Heart left ventricle (tissue), 16 donors: Measurements from ENCODE around the gene RAG1. TPM values are rescaled to one million over a fixed set of nuclear protein-coding genes. Genes with fewer than 3 reads are reported as not detected.

Experiments used
- ATAC-seq, 4 donors: fragments of 200-7000 bp; cut with Tn5 transposase; one replicate each; pipeline ENCODE4 v1.9.1; 2020 to 2022; ENCODE audit warnings: moderate library complexity in 4 of 4, mild to moderate bottlenecking in 3 of 4, moderate number of reproducible peaks in 1 of 4
- DNase-seq, 5 donors: peaks; one replicate each; pipeline ENCODE4 v3.0.0-alpha.2; 2020
- H3K27ac ChIP-seq, 12 donors: fragments of 200-600 bp; sonication (generic) in 4 of 12; one replicate each; pipeline versions ENCODE4 v1.5.0 to v1.8.0; 2016 to 2022; ENCODE audit warnings: mild to moderate bottlenecking in 2 of 12
- H3K27me3 ChIP-seq, 9 donors: fragments of 200-600 bp; sonication (generic) in 2 of 9; one replicate each; pipeline versions ENCODE4 v1.5.1 to v1.8.0; 2016 to 2022; ENCODE audit warnings: mild to moderate bottlenecking in 3 of 9
- H3K36me3 ChIP-seq, 9 donors: fragments of 200-600 bp; sonication (generic) in 2 of 9; one replicate each; pipeline versions ENCODE4 v1.5.0 to v1.8.0; 2018 to 2022; ENCODE audit warnings: mild to moderate bottlenecking in 2 of 9
- H3K4me1 ChIP-seq, 12 donors: fragments of 200-600 bp; sonication (generic) in 4 of 12; one replicate each; pipeline versions ENCODE4 v1.5.0 to v1.8.0; 2016 to 2022; ENCODE audit warnings: mild to moderate bottlenecking in 3 of 12
- H3K4me3 ChIP-seq, 12 donors: fragments of 200-600 bp; sonication (generic) in 4 of 12; one replicate each; pipeline versions ENCODE4 v1.5.0 to v1.8.0; 2017 to 2022; ENCODE audit warnings: mild to moderate bottlenecking in 9 of 12, moderate library complexity in 4 of 12
- H3K9me3 ChIP-seq, 12 donors: fragments of 200-600 bp; sonication (generic) in 4 of 12; one replicate each; pipeline versions ENCODE4 v1.5.0 to v1.8.0; 2016 to 2022; ENCODE audit warnings: mild to moderate bottlenecking in 1 of 12
- POLR2A ChIP-seq, 2 donors: fragments of 450-650 bp; IDR thresholded peaks; one replicate each; pipeline ENCODE4 v1.6.1; 2017; ENCODE audit warnings: antibody characterized with exemption in 2 of 2, mild to moderate bottlenecking in 2 of 2, moderate library complexity in 2 of 2
- WGBS, 4 donors: extraction: QIAGEN DNeasy Blood & Tissue Kit in 2 of 4; methylation state at CpG; one replicate each; pipeline versions ENCODE4 v1.1.5 to v1.1.7; 2013 to 2018; 5-methylcytosine and 5-hydroxymethylcytosine counted together
- intact Hi-C, 10 donors: fragments of 100-400 bp; cut with DNase I; formaldehyde crosslinking; loops; one replicate each; pipeline versions ENCODE4 v1.11.1 to v1.14.2; 2022
- long read RNA-seq, 3 donors: library from polyadenylated mRNA; unstranded; transcript quantifications; one replicate each; pipeline ENCODE4 v2.0.0, GENCODE V29; 2020 to 2021
- polyA plus RNA-seq, 2 donors: library from polyadenylated mRNA; stranded (reverse); fragments of 200-250 nt; gene quantifications; one replicate each; pipeline ENCODE4 v1.2.3, GENCODE V29; 2013
- total RNA-seq, 9 donors: library from RNA; depleted of rRNA in 2 of 9; stranded (reverse); fragments of >200 nt in 2 of 9; fragmentation: NEBNext Ultra II Directional in 3 of 9; extraction: Animal tissue kit (Norgen Biotek cat#: 25700) in 3 of 9; gene quantifications; one replicate each; pipeline versions ENCODE4 v1.1.0 to v1.2.4, GENCODE V29; 2016 to 2023
- TF ChIP-seq, protein P1 (sequence below), 12 donors: fragments of 200-600 bp; sonication (generic) in 4 of 12; IDR thresholded peaks; one replicate each; pipeline versions ENCODE4 v1.5.0 to v1.8.0; 2018 to 2022; ENCODE audit warnings: antibody characterized with exemption in 12 of 12, mild to moderate bottlenecking in 5 of 12
- donor health status: ischemic (EF 13 %, LVEDD 7.1; RV severe dilation, severe dysfunction).
- donor health status: healthy with polysubstance abuse.
- donor health status: DM: no; HTN: yes; CAD: no.
- donor health status: DM: no; HTN: no; CAD: no.
- donor health status: ischemic (EF 25% LVEDD 6.9; RV normal size, moderate dysfunction).
- donor health status: ischemic (EF 25% LVEDD 5.7; RV mildly dilated, moderate dysfunction).
- donor health status: healthy.
- donor health status: DM: yes; HTN: yes; CAD: no.
- donor health status: ischemic (EF 35%, LVEDD 5.7; RV mildly dilated, moderate dysfunction).
- donor health status: nonischemic (EF 11% LVEDD 7.7; RV severe dilation, severe dysfunction).
- donor health status: DM: yes; HTN: yes; CAD: no.
- donor health status: PGD.
- donor health status: ischemic (EF 29% LVEDD 5.4; RV normal size, mild dysfunction).
- donor health status: nonischemic (EF 23%, LVEDD 6.1; RV moderate dilation, normal function).

Gene RAG1
- total RNA-seq (1 to 10 TPM in 7 of 9 donors, under 1 TPM in 2; 0.44 to 2.6 (median 1.6) TPM), polyA plus RNA-seq (under 1 TPM; 0.51 to 0.80 TPM)
- long read RNA-seq, donor 1, result 0 reads
- long read RNA-seq, donor 2, result 0 reads
- long read RNA-seq, donor 3, result 0 reads

DNA sequence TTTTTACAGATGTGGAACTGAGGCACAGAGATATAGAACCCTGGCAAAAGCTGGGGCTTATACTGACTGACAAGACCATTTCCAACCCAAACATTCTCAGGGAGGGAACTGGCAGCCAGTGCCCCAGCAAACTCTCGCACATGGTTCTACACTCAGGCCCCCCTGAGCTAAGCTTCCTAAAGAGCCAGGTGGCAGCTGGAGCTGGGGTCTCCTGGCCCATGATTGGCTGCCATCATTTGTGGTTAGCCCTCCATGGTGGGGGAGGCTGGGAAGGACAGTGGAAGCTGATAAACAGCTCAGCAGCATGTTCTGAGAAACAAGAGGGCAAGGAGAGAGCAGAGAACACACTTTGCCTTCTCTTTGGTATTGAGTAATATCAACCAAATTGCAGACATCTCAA is at the start of gene RAG1:
RAG1 (plus strand) TSS at position 314 of the 400 bp plus-strand sequence. CDS start 5,298 bp downstream, outside the sequence.
- Histone ChIP-seq H3K9me3 (no peaks in the 10 kb centered on the region), H3K27me3 (peaks cover 0 to 3% (median 0%) of the 10 kb centered on the region in 9 donors), H3K4me1 (peaks cover 0 to 7% (median 0%) of the 10 kb centered on the region in 12 donors), H3K36me3 (no peaks in the 10 kb centered on the region), H3K27ac (no peak within 1 kb of the TSS), H3K4me3 (no peak within 1 kb of the TSS)
- WGBS, 4 donors, result 84 to 100% (median 94%) methylated on average over 1 of the region's 1 CpG
- TF ChIP-seq, protein P1, sequence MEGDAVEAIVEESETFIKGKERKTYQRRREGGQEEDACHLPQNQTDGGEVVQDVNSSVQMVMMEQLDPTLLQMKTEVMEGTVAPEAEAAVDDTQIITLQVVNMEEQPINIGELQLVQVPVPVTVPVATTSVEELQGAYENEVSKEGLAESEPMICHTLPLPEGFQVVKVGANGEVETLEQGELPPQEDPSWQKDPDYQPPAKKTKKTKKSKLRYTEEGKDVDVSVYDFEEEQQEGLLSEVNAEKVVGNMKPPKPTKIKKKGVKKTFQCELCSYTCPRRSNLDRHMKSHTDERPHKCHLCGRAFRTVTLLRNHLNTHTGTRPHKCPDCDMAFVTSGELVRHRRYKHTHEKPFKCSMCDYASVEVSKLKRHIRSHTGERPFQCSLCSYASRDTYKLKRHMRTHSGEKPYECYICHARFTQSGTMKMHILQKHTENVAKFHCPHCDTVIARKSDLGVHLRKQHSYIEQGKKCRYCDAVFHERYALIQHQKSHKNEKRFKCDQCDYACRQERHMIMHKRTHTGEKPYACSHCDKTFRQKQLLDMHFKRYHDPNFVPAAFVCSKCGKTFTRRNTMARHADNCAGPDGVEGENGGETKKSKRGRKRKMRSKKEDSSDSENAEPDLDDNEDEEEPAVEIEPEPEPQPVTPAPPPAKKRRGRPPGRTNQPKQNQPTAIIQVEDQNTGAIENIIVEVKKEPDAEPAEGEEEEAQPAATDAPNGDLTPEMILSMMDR (IDR thresholded peaks at IDR 0.05), result no peak
- intact Hi-C loops, result loop anchor here in 8 of 10 donors (2.0 to 10.0 kb wide), 6 partner anchors 55 to 180 kb away; no protein-coding TSS in a partner anchor
- no peak for DNase-seq
- no peak for ATAC-seq

DNA sequence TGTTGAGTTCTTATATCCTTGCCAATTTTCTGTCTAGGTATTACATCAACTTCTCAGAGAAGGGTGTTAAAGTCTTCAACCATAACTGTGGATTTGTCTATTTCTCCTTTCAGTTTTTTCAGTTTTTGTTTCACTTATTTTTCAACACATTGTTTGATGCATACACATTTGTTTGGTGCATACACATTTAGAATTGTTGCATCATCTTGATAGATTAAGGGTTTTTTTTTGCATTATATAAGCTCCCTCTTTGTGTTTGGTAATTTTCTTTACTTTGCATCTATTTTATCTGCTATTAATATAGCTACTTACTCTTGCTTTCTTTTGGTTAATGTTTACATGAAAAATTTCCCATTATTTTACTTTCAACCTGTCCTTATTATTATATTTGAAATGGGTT is 37.0 kb upstream of the RAG1 start:
- Histone ChIP-seq H3K27ac (no peak overlapping the region), H3K4me1 (peaks cover 0 to 10% (median 3%) of the 10 kb centered on the region in 12 donors), H3K4me3 (no peak overlapping the region), H3K36me3 (no peaks in the 10 kb centered on the region), H3K27me3 (no peaks in the 10 kb centered on the region), H3K9me3 (peaks cover 0 to 12% (median 0%) of the 10 kb centered on the region in 12 donors)
- intact Hi-C loops, result no loop called here
- ATAC-seq, result no peak
- no peak for DNase-seq
- TF ChIP-seq, protein P1 (IDR thresholded peaks at IDR 0.05), result no peak
- no peak for TF ChIP-seq POLR2A (IDR thresholded peaks at IDR 0.05)

DNA sequence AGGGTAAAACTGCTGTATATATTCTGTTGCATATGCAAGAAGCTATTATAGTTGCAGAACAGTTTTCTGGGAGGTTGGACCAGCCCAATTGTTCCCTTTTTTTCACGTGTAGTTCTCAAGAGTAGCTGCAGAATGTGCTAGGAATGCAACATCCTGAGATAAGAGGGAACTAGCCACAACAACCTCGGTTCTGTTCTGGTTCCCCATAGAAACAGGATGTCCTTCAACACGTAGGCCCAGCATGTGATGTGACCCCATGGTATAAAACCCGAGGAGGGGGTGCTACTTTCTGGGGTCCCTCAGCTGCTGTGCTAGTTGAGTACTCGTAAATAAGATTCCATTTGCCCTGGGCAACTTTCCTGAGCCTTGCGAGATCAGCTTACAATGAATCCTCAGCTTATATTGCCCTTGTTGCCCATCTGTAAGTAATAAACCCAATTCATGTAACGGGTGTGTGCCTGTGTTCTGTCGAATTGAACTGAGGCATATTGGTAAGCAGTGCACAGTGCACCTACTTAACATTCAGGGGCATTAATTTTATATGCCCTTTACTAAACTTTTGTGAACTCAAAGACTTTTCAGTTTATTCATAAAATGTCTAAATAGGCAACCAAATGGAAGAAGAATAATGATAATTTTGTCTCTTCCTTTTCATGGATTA is 34.7 kb upstream of the RAG1 start:
- H3K4me3 ChIP-seq, result no peak overlapping the region
- 44 to 51% (median 46%) methylated on average over 8 of the region's 8 CpGs for WGBS, 4 donors
- no peaks in the 10 kb centered on the region for H3K27me3 ChIP-seq
- ATAC-seq (peak in 2 of 4 donors; percentile 27 to 28), DNase-seq (no peak)
- no peaks in the 10 kb centered on the region for H3K9me3 ChIP-seq
- intact Hi-C loops, result no loop called here
- peaks cover 0 to 10% (median 3%) of the 10 kb centered on the region in 12 donors for H3K4me1 ChIP-seq
- no peak for TF ChIP-seq POLR2A (IDR thresholded peaks at IDR 0.05)
- TF ChIP-seq, protein P1 (IDR thresholded peaks at IDR 0.05), result no peak
- peak overlapping the region in 2 of 12 donors; percentile 4 to 11 for H3K27ac ChIP-seq
- H3K36me3 ChIP-seq, result no peaks in the 10 kb centered on the region

DNA sequence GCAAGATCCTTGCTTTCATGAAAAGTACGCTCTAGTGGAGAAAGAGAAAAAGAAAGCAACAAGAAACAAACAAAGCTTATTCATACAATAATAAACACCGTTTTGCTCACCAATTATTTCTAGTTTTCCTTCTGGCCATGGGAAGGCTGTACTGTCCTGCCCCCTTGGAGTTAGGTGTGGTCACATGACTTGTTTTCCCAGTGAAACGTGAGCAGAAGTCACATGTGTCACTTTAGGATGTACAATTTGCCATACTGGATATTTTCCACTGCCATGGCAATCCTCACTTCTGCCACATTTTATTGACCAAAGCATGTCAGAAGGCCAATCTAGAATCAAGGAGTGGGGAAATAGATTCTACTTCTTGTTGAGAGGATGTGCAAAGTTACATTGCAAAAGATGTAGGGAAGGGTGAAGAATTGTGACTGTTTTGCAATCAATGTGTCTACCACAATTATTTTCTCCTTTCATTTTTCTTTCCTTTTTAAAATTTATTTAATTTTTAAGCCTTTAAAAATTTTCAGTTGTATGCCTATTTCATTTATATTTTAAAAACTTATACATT is 33.4 kb upstream of the RAG1 start:
- peaks cover 0 to 10% (median 3%) of the 10 kb centered on the region in 12 donors for H3K4me1 ChIP-seq
- H3K27ac ChIP-seq, result no peak overlapping the region
- no peaks in the 10 kb centered on the region for H3K27me3 ChIP-seq
- no peaks in the 10 kb centered on the region for H3K36me3 ChIP-seq
- H3K9me3 ChIP-seq, result no peaks in the 10 kb centered on the region
- intact Hi-C loops, result no loop called here
- no peak for ATAC-seq
- WGBS, 4 donors, result 79 to 85% (median 82%) methylated on average over 3 of the region's 3 CpGs
- TF ChIP-seq, protein P1 (IDR thresholded peaks at IDR 0.05), result no peak
- TF ChIP-seq POLR2A (IDR thresholded peaks at IDR 0.05), result no peak
- no peak overlapping the region for H3K4me3 ChIP-seq
- DNase-seq, result no peak
